GM23248 (cell line): ENCODE measurements around the gene EDAR.

Source experiments
- EZH2 ChIP-seq: fragments of 200-600 bp; sonication (generic); IDR thresholded peaks from 2 replicates; pipeline ENCODE4 v1.6.1; 2018; ENCODE audit warnings: antibody characterized with exemption, mild to moderate bottlenecking; ENCODE audit not compliant: insufficient read depth, poor library complexity, severe bottlenecking
- EZH2phosphoT487 ChIP-seq: fragments of 200-600 bp; sonication (generic); IDR thresholded peaks from 2 replicates; pipeline ENCODE4 v1.6.1; 2018; ENCODE audit warnings: antibody characterized with exemption, moderate library complexity, mild to moderate bottlenecking, low read depth; ENCODE audit not compliant: insufficient read depth

DNA sequence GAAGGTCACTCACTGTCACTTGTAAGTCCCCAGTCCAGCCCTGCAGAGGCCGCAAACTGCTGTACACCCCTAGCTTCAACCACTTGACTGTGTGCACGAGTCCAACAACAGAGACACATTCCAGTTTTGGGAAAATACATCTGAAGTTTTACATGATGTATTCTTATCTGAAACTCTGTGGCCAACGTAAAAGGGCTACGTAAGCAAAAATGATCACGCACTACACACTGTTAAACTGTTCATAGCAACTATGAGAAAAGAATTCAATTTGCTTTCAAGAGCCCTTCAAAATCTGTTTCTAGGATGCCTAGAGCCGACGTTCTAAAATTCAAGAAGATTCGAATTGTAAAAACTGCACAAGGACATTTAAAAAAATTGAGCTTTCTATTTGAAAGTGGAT is 26.0 kb downstream of the EDAR start:
- no peak for TF ChIP-seq EZH2
- no peak for TF ChIP-seq EZH2phosphoT487
